Spleen (tissue), 7 donors: Measurements from ENCODE around the gene ACSM2B.
"Not testable (repeated sequence)": the region's sequence is repeated elsewhere in the genome, so short reads cannot be mapped to it uniquely, and the experiment has no call there.

Experiments
- POLR2AphosphoS5 ChIP-seq, 3 donors: sonication (generic); formaldehyde crosslinking; IDR thresholded peaks; one replicate each; pipeline ENCODE4 v1.5.1; 2017; ENCODE audit warnings: antibody characterized with exemption in 3 of 3
- TF ChIP-seq, protein P1 (sequence below), 11 experiments: fragments of 200-600 bp in 7 of 11; fragments of 450-650 bp in 4 of 11; sonication (generic) in 4 of 11; IDR thresholded peaks in 8 of 11; conservative IDR thresholded peaks in 3 of 11; 1 replicate in 7 of 11; 2 replicates in 4 of 11; pipeline versions ENCODE4 v1.4.0 to v1.8.0; 2016 to 2021; ENCODE audit warnings: antibody characterized with exemption in 11 of 11, inconsistent platforms in 4 of 11, mild to moderate bottlenecking in 1 of 11
- donor health status: DM: no; HTN: no; CAD: no; lungs with moderate emphysema.
- donor health status: DM: no; HTN: no; CAD: no.
- donor health status: DM: no; HTN: no; CAD: no.

DNA sequence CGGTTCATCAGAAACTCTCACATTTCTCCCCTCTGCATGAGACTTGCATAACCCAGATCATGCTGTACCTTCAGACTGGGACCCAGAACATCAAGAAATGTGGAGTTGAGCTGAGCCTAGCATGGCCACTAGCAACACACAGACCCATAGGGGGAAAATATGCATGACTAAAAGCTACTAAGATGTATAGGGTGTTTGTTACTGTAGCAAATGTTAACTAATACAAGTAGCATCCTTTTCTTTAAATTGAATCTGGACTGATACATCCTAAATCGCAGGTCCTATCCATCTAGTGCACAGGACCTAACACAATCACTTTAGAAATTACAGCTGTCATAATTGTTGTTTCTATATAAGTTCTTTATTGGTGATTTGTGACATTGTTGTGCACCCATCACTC lies 10.8 kb downstream of the ACSM2B start:
- TF ChIP-seq, protein P1, sequence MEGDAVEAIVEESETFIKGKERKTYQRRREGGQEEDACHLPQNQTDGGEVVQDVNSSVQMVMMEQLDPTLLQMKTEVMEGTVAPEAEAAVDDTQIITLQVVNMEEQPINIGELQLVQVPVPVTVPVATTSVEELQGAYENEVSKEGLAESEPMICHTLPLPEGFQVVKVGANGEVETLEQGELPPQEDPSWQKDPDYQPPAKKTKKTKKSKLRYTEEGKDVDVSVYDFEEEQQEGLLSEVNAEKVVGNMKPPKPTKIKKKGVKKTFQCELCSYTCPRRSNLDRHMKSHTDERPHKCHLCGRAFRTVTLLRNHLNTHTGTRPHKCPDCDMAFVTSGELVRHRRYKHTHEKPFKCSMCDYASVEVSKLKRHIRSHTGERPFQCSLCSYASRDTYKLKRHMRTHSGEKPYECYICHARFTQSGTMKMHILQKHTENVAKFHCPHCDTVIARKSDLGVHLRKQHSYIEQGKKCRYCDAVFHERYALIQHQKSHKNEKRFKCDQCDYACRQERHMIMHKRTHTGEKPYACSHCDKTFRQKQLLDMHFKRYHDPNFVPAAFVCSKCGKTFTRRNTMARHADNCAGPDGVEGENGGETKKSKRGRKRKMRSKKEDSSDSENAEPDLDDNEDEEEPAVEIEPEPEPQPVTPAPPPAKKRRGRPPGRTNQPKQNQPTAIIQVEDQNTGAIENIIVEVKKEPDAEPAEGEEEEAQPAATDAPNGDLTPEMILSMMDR (IDR thresholded peaks at IDR 0.05 in 8 of 11, conservative IDR thresholded peaks at IDR 0.05 in 3 of 11): not testable (repeated sequence)
- not testable (repeated sequence) for TF ChIP-seq POLR2AphosphoS5 (IDR thresholded peaks at IDR 0.05)
